PC-3 (cell line): Measurements from ENCODE around the gene DDX47. TPM values are rescaled to one million over a fixed set of nuclear protein-coding genes. Genes with fewer than 3 reads are reported as not detected.

Experiments
- ATAC-seq: fragments of 200-7000 bp; cut with Tn5 transposase; 2 replicates; pipeline ENCODE4 v1.9.1; 2020; ENCODE audit warnings: mild to moderate bottlenecking, moderate library complexity
- BruUV-seq: library from RNA; stranded (reverse); fragments of 400-500 nt; replicated peaks from 2 replicates; lab custom pipeline; 2021; lab: Mats Ljungman, UMichigan
- CTCF ChIA-PET: fragments of 300-600 bp; sonication (Branson Sonifier 250); formaldehyde crosslinking; loops from one replicate; lab custom pipeline; 2022; ENCODE audit warnings: antibody characterized with exemption; lab: Charles Lee
- POLR2A ChIA-PET: fragments of 300-600 bp; sonication (Branson Sonifier 250); formaldehyde crosslinking; loops from one replicate; lab custom pipeline; 2022; ENCODE audit warnings: antibody characterized with exemption; ENCODE audit not compliant: unreplicated experiment; lab: Charles Lee
- DNase-seq: peaks from one replicate; pipeline ENCODE4 v3.0.0-alpha.2; 2015
- H2AFZ ChIP-seq: fragments of 300-600 bp; sonication (generic); 2 replicates; pipeline ENCODE4 v1.6.0; 2016; ENCODE audit warnings: antibody characterized with exemption, low read length
- H3F3A ChIP-seq: fragments of 300-600 bp; sonication (generic); one replicate; pipeline ENCODE4 v1.6.0; 2017; ENCODE audit warnings: antibody characterized with exemption, low read length, control low read depth, mild to moderate bottlenecking; ENCODE audit not compliant: unreplicated experiment
- H3K27ac ChIP-seq: fragments of 300-600 bp; sonication (generic); 2 replicates; pipeline ENCODE4 v1.5.1; 2016; ENCODE audit warnings: mild to moderate bottlenecking, low read length
- H3K27me3 ChIP-seq: fragments of 300-600 bp; sonication (generic); 2 replicates; pipeline ENCODE4 v1.6.1; 2016; ENCODE audit warnings: low read length, mixed read lengths
- H3K36me3 ChIP-seq: fragments of 300-600 bp; sonication (generic); 2 replicates; pipeline ENCODE4 v1.6.1; 2016; ENCODE audit warnings: low read depth, mixed run types, low read length, mixed read lengths
- H3K4me1 ChIP-seq: fragments of 300-600 bp; sonication (generic); 2 replicates; pipeline ENCODE4 v1.5.1; 2016; ENCODE audit warnings: low read length; ENCODE audit not compliant: insufficient read depth
- H3K4me2 ChIP-seq: fragments of 300-600 bp; sonication (generic); 2 replicates; pipeline ENCODE4 v1.6.0; 2016; ENCODE audit warnings: low read length
- H3K4me3 ChIP-seq: fragments of 300-600 bp; sonication (generic); 2 replicates; pipeline ENCODE4 v1.5.1; 2016; ENCODE audit warnings: mild to moderate bottlenecking, low read length, mixed read lengths
- H3K79me2 ChIP-seq: fragments of 300-600 bp; sonication (generic); 2 replicates; pipeline ENCODE4 v1.6.1; 2017; ENCODE audit warnings: low read length, mixed read lengths
- H3K9ac ChIP-seq: fragments of 300-600 bp; sonication (generic); 2 replicates; pipeline ENCODE4 v1.6.0; 2016; ENCODE audit warnings: mild to moderate bottlenecking, low read length
- H3K9me2 ChIP-seq: fragments of 300-600 bp; sonication (generic); replicated peaks from 2 replicates; pipeline ENCODE4 v1.6.1; 2016; ENCODE audit warnings: mixed run types, low read length, mixed read lengths
- H3K9me3 ChIP-seq: fragments of 300-600 bp; sonication (generic); 2 replicates; pipeline ENCODE4 v1.6.1; 2016; ENCODE audit warnings: low read length, mixed read lengths
- H4K20me1 ChIP-seq: fragments of 300-600 bp; sonication (generic); 2 replicates; pipeline ENCODE4 v1.6.1; 2016; ENCODE audit warnings: low read length, mixed read lengths
- CTCF ChIP-seq: fragments of 300-600 bp; sonication (generic); conservative IDR thresholded peaks from 2 replicates; pipeline ENCODE4 v1.5.1; 2017; ENCODE audit warnings: antibody characterized with exemption, low read depth, mild to moderate bottlenecking, low read length
- EZH2 ChIP-seq: fragments of 300-600 bp; sonication (generic); IDR thresholded peaks from one replicate; pipeline ENCODE4 v1.6.1; 2017; ENCODE audit warnings: antibody characterized with exemption, mild to moderate bottlenecking, low read length; ENCODE audit not compliant: unreplicated experiment
- EZH2phosphoT487 ChIP-seq: fragments of 300-600 bp; sonication (generic); IDR thresholded peaks from 2 replicates; pipeline ENCODE4 v1.6.1; 2018; ENCODE audit warnings: mild to moderate bottlenecking, antibody characterized with exemption, low read length, borderline replicate concordance
- intact Hi-C: fragments of 100-400 bp; cut with micrococcal nuclease; formaldehyde crosslinking; loops from 2 replicates; pipeline ENCODE4 v1.9.0; 2023
- total RNA-seq: library from RNA; depleted of rRNA; stranded (reverse); fragments of >200 nt; gene quantifications from 2 replicates; pipeline ENCODE4 v1.2.3, GENCODE V29; 2014

The DDX47 gene
- total RNA-seq, 1 experiment from 2014 or later, result 58.9 TPM

DNA sequence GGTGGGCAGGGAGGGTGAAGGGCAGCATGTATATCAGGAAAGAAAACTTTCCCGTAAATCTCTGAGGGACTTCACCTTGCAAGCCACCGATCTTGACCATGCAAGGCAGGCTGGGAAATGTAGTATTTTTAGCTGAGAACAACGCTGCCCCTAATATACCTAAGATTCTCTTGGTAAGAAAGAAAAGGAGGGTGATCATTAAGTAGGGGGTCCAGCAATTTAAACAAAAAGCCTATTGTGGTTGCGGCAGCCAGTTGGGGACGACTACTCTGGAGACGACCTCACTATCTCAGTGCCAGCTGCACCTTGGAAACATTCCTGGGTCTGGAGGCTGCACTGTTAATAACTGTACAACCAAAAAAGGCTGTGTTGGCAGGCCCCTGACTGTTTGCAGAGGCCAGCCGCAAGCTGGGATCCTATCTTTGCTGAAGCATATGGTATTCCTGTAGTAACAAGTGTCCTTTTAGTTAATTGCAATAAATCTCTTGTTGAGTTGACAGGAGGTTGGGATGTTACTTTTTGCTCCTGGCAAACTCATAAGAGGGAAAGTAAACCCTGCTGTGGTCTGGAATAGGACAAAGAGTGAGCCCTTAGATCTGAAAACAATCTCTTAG, 21.3 kb upstream of the DDX47 start:
- Histone ChIP-seq H3F3A (no peaks in the 10 kb centered on the region), H3K4me2 (no peak overlapping the region), H3K9me2 (no peaks in the 10 kb centered on the region), H3K36me3 (no peaks in the 10 kb centered on the region), H3K79me2 (peaks cover 17% of the 10 kb centered on the region), H2AFZ (no peak overlapping the region), H3K4me3 (no peak overlapping the region), H3K9ac (no peak overlapping the region), H3K9me3 (no peaks in the 10 kb centered on the region), H3K27me3 (no peaks in the 10 kb centered on the region), H4K20me1 (no peaks in the 10 kb centered on the region), H3K27ac (no peak overlapping the region), H3K4me1 (peaks cover 47% of the 10 kb centered on the region)
- DNase-seq (no peak), ATAC-seq (no peak)
- BruUV-seq, result no TSS peak
- CTCF ChIA-PET, result no interaction called here
- intact Hi-C loops, result no loop called here
- no peak for TF ChIP-seq EZH2
- no peak for TF ChIP-seq EZH2phosphoT487
- TF ChIP-seq CTCF, result no peak
- POLR2A ChIA-PET, result interaction anchor here (0.6 kb wide), 1 partner anchor 12 kb away, joined by 4 read pairs; no protein-coding TSS in a partner anchor

- intact Hi-C loops, result no loop called here
- DNase-seq (no peak), ATAC-seq (no peak)
- H3K9ac ChIP-seq, result no peak overlapping the region
- H3K36me3 ChIP-seq, result no peaks in the 10 kb centered on the region
- ChIA-PET POLR2A (no interaction called here), CTCF (no interaction called here)
- H3K4me3 ChIP-seq, result no peak overlapping the region
- no peaks in the 10 kb centered on the region for H3K27me3 ChIP-seq
- no peaks in the 10 kb centered on the region for H3F3A ChIP-seq
- peaks cover 12% of the 10 kb centered on the region for H3K79me2 ChIP-seq
- no peaks in the 10 kb centered on the region for H3K9me2 ChIP-seq
- BruUV-seq, result no TSS peak
- H4K20me1 ChIP-seq, result no peaks in the 10 kb centered on the region
- no peak overlapping the region for H2AFZ ChIP-seq
- no peak overlapping the region for H3K4me2 ChIP-seq
- peaks cover 42% of the 10 kb centered on the region for H3K4me1 ChIP-seq
- H3K9me3 ChIP-seq, result no peaks in the 10 kb centered on the region
- TF ChIP-seq CTCF, result no peak
- no peak for TF ChIP-seq EZH2
- TF ChIP-seq EZH2phosphoT487, result no peak
- no peak overlapping the region for H3K27ac ChIP-seq
These were observed 20.7 kb upstream of the DDX47 start for GRCh38 chr12:12792421-12792820.

GRCh38 chr12:12794686-12795085, 18.5 kb upstream of the DDX47 start:
- peaks cover 22% of the 10 kb centered on the region; the same call in 1 of the 2 replicates for H3K4me1 ChIP-seq
- intact Hi-C loops, result no loop called here
- H3K9ac ChIP-seq, result no peak overlapping the region
- no peaks in the 10 kb centered on the region for H3F3A ChIP-seq
- H3K79me2 ChIP-seq, result 0 out of 2 replicates have a peak, but pooled peaks cover 1% of the 10 kb centered on the region
- peak; percentile 32 for DNase-seq
- no peaks in the 10 kb centered on the region for H3K9me3 ChIP-seq
- no peak for ATAC-seq
- TF ChIP-seq CTCF (no peak), EZH2phosphoT487 (no peak), EZH2 (no peak)
- H3K4me2 ChIP-seq, result 0 out of 2 replicates have a peak overlapping the region, but pooled peaks have one; percentile 8
- CTCF ChIA-PET, result no interaction called here
- no TSS peak for BruUV-seq
- H4K20me1 ChIP-seq, result no peaks in the 10 kb centered on the region
- no peak overlapping the region for H2AFZ ChIP-seq
- no peak overlapping the region for H3K4me3 ChIP-seq
- H3K27me3 ChIP-seq, result no peaks in the 10 kb centered on the region
- no peak overlapping the region; the same call in 1 of the 2 replicates for H3K27ac ChIP-seq
- H3K36me3 ChIP-seq, result no peaks in the 10 kb centered on the region
- H3K9me2 ChIP-seq, result no peaks in the 10 kb centered on the region
- POLR2A ChIA-PET, result no interaction called here
